ENCODE measurements around the gene ZCCHC7. TPM values are rescaled to one million over a fixed set of nuclear protein-coding genes. Genes with fewer than 3 reads are reported as not detected.
A peak's percentile ranks its signal among the peaks of the same experiment; 100 is the strongest.

The ZCCHC7 gene
- total and polyA plus RNA-seq, 10 of the 15 experiments (the other 5 are each of a cell fraction or from before 2014, with no cell fraction given) = 42.9 to 178 (median 53.3) TPM

GRCh38 chr9:37377688-37378612, 257.6 kb downstream of the ZCCHC7 start (continued):
- TF ChIP-seq REST (IDR thresholded peaks at IDR 0.05; ENCODE audit: low read depth, low read length) = no peak
- no peak for TF ChIP-seq ATF3 (IDR thresholded peaks at IDR 0.05; ENCODE audit: borderline replicate concordance, extremely low read depth, low read depth, low read length)
- TF ChIP-seq ZNF217 (IDR thresholded peaks at IDR 0.05) = no peak
- TF ChIP-seq PRDM15 (CRISPR knock-in tag; IDR thresholded peaks at IDR 0.05) = no peak
- peak; percentile 41 for TF ChIP-seq MAX (IDR thresholded peaks at IDR 0.05; ENCODE audit: low read depth, low read length)
- no peak for TF ChIP-seq RAD51 (IDR thresholded peaks at IDR 0.05)
- no peak for TF ChIP-seq NR2F1 (conservative IDR thresholded peaks at IDR 0.05)
- TF ChIP-seq ETV6 (conservative IDR thresholded peaks at IDR 0.05 in 1 of 2, IDR thresholded peaks at IDR 0.05 in 1 of 2; ENCODE audit: borderline replicate concordance in 1 of 2, low read depth in 1 of 2) = peak in 1 of 2 experiments; percentile 59; a peak in 1 of 4 replicates
- TF ChIP-seq PKNOX1 (IDR thresholded peaks at IDR 0.05) = no peak
- no peak for TF ChIP-seq MXI1 (IDR thresholded peaks at IDR 0.05; ENCODE audit: low read depth, low read length)
- TF ChIP-seq EZH2 (IDR thresholded peaks at IDR 0.05; ENCODE audit: borderline replicate concordance, control insufficient read depth, low read depth, low read length) = no peak
- TF ChIP-seq ZBED1 (IDR thresholded peaks at IDR 0.05; ENCODE audit: borderline replicate concordance) = peak; percentile 77; the same call in 1 of the 2 replicates
- no peak for TF ChIP-seq GABPA (IDR thresholded peaks at IDR 0.05; ENCODE audit: low read depth)
- TF ChIP-seq CBX3 (IDR thresholded peaks at IDR 0.05; ENCODE audit: borderline replicate concordance, low read depth) = no peak
- no peak for TF ChIP-seq RBBP5 (conservative IDR thresholded peaks at IDR 0.05)
- no peak for TF ChIP-seq SMARCA5 (IDR thresholded peaks at IDR 0.05)
- TF ChIP-seq MEF2A (IDR thresholded peaks at IDR 0.05; ENCODE audit: insufficient read depth, low read depth, low read length) = no peak
- TF ChIP-seq BACH1 (IDR thresholded peaks at IDR 0.05; ENCODE audit: borderline replicate concordance) = no peak
- no peak for TF ChIP-seq STAT3 (IDR thresholded peaks at IDR 0.05; ENCODE audit: low read depth, low read length)
- no peak for TF ChIP-seq KDM1A (IDR thresholded peaks at IDR 0.05; ENCODE audit: borderline replicate concordance)
- TF ChIP-seq SREBF2 (IDR thresholded peaks at IDR 0.05; ENCODE audit: low read length) = no peak

Data from GM12878 (cell line).